Measurements from ENCODE around the gene SCGB1C1.

GRCh38 chr11:203056-203944, 10.4 kb downstream of the SCGB1C1 start:
- TF ChIP-seq CTCF (IDR thresholded peaks at IDR 0.05; ENCODE audit: insufficient read depth, low read length, poor library complexity, severe bottlenecking), result no peak
- no peak for TF ChIP-seq EZH2phosphoT487 (conservative IDR thresholded peaks at IDR 0.05; ENCODE audit: low read length)
